Vagina (tissue), 2 donors: Measurements from ENCODE around the gene TPSG1. TPM values are rescaled to one million over a fixed set of nuclear protein-coding genes. Genes with fewer than 3 reads are reported as not detected.

Experiments
- DNase-seq, 2 donors: peaks; one replicate each; pipeline ENCODE4 v3.0.0-alpha.2; 2017; ENCODE audit errors: extremely low spot score in 2 of 2
- H3K27ac ChIP-seq: fragments of 200-600 bp; sonication (generic); one replicate; pipeline ENCODE4 v1.5.1; 2019
- H3K27me3 ChIP-seq: fragments of 200-600 bp; sonication (generic); one replicate; pipeline ENCODE4 v1.5.1; 2019
- H3K36me3 ChIP-seq, 2 donors: fragments of 200-600 bp; sonication (generic); one replicate each; pipeline ENCODE4 v1.5.1; 2017 to 2019
- H3K4me1 ChIP-seq: fragments of 200-600 bp; sonication (generic); one replicate; pipeline ENCODE4 v1.5.1; 2019
- H3K4me3 ChIP-seq, 2 donors: fragments of 200-600 bp; sonication (generic); 1 replicate in 1 of 2; 2 replicates in 1 of 2; pipeline ENCODE4 v1.5.1; 2016 to 2019
- H3K9me3 ChIP-seq: fragments of 200-600 bp; sonication (generic); one replicate; pipeline ENCODE4 v1.5.1; 2019
- POLR2A ChIP-seq, 2 donors: fragments of 450-650 bp; IDR thresholded peaks; one replicate each; pipeline ENCODE4 v1.6.1; 2017; ENCODE audit warnings: antibody characterized with exemption in 2 of 2, mild to moderate bottlenecking in 2 of 2, moderate library complexity in 2 of 2
- POLR2AphosphoS5 ChIP-seq, 2 donors: sonication (generic); formaldehyde crosslinking; IDR thresholded peaks; one replicate each; pipeline ENCODE4 v1.9.0; 2017; ENCODE audit warnings: antibody characterized with exemption in 2 of 2, mild to moderate bottlenecking in 2 of 2, low read depth in 1 of 2; ENCODE audit not compliant: insufficient read depth in 1 of 2
- intact Hi-C: fragments of 100-400 bp; cut with DNase I; formaldehyde crosslinking; loops from one replicate; pipeline ENCODE4 v1.15.1; 2023
- total RNA-seq: library from RNA; depleted of rRNA; stranded (reverse); fragments of >200 nt; gene quantifications from one replicate; pipeline ENCODE4 v1.2.3, GENCODE V29; 2016
- TF ChIP-seq, protein P1 (sequence below), 3 experiments: fragments of 450-650 bp in 2 of 3; fragments of 200-600 bp in 1 of 3; sonication (generic) in 1 of 3; IDR thresholded peaks; one replicate each; pipeline ENCODE4 v1.5.1; 2017 to 2019; ENCODE audit warnings: antibody characterized with exemption in 3 of 3, mild to moderate bottlenecking in 2 of 3, moderate library complexity in 2 of 3

Gene TPSG1
- total RNA-seq, 1 donor from 2014 or later: not detected

- Histone ChIP-seq H3K4me1 (no peaks in the 10 kb centered on the region), H3K27ac (no peak overlapping the region), H3K9me3 (no peaks in the 10 kb centered on the region), H3K36me3 (no peaks in the 10 kb centered on the region), H3K27me3 (no peaks in the 10 kb centered on the region), H3K4me3 (no peak overlapping the region)
- no peak for DNase-seq
- TF ChIP-seq POLR2A (IDR thresholded peaks at IDR 0.05): no peak
- TF ChIP-seq, protein P1, sequence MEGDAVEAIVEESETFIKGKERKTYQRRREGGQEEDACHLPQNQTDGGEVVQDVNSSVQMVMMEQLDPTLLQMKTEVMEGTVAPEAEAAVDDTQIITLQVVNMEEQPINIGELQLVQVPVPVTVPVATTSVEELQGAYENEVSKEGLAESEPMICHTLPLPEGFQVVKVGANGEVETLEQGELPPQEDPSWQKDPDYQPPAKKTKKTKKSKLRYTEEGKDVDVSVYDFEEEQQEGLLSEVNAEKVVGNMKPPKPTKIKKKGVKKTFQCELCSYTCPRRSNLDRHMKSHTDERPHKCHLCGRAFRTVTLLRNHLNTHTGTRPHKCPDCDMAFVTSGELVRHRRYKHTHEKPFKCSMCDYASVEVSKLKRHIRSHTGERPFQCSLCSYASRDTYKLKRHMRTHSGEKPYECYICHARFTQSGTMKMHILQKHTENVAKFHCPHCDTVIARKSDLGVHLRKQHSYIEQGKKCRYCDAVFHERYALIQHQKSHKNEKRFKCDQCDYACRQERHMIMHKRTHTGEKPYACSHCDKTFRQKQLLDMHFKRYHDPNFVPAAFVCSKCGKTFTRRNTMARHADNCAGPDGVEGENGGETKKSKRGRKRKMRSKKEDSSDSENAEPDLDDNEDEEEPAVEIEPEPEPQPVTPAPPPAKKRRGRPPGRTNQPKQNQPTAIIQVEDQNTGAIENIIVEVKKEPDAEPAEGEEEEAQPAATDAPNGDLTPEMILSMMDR (IDR thresholded peaks at IDR 0.05): no peak
- intact Hi-C loops: no loop called here
These were observed 2.3 kb downstream of the TPSG1 start for GRCh38 chr16:1222553-1223354.

DNA sequence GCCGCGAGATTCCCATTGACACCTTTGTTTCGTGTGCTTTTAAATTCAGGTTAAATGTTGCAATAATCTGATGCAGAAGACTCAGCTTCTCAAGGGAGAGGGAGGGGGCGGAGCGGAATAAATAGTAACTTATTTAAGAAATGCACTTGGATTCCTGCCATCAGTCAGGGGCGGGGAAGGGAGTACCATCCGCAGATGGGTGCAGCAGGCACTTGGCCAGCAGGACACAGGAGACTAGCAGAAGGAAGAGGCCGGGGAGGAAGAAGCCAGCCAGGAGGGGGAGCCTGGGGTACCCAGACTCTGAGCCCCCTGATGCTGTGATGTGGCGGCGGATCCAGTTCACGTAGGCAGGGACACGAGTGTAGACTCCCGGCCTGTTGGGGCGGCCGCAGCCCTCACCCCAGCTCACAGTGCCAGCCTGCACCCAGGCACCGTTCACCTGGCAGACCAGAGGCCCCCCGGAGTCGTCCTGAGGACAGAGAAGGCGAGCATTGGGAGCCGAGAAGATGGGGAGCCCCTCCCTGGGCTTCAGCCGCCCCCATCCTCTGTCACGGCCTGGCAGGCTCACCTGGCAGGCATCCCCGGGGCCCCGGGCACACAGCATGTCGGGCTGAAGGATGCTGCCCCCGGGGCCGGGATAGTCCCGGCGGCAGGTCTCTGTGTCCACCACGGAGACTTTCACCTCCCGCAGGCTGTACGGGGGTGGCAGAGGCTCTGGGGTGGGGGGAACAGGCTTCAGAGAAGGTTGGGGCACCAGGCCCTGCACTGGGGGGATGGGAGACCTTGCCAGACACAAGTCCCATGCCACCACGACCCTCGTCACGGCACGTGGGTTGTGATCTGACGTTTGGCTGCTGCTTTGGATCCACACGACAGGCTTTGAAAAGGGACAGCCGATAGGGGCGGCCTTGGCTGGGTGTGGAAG is 3.2 kb downstream of the TPSG1 start:
- Histone ChIP-seq H3K36me3 (no peaks in the 10 kb centered on the region), H3K27ac (no peak overlapping the region), H3K4me1 (no peaks in the 10 kb centered on the region), H3K9me3 (no peaks in the 10 kb centered on the region), H3K27me3 (no peaks in the 10 kb centered on the region), H3K4me3 (no peak overlapping the region)
- no peak for DNase-seq
- TF ChIP-seq POLR2A (IDR thresholded peaks at IDR 0.05) (no peak), POLR2AphosphoS5 (IDR thresholded peaks at IDR 0.05; ENCODE audit: insufficient read depth in 1 of 2, low read depth in 1 of 2) (no peak)
- TF ChIP-seq, protein P1 (IDR thresholded peaks at IDR 0.05): no peak
- intact Hi-C loops: no loop called here

DNA sequence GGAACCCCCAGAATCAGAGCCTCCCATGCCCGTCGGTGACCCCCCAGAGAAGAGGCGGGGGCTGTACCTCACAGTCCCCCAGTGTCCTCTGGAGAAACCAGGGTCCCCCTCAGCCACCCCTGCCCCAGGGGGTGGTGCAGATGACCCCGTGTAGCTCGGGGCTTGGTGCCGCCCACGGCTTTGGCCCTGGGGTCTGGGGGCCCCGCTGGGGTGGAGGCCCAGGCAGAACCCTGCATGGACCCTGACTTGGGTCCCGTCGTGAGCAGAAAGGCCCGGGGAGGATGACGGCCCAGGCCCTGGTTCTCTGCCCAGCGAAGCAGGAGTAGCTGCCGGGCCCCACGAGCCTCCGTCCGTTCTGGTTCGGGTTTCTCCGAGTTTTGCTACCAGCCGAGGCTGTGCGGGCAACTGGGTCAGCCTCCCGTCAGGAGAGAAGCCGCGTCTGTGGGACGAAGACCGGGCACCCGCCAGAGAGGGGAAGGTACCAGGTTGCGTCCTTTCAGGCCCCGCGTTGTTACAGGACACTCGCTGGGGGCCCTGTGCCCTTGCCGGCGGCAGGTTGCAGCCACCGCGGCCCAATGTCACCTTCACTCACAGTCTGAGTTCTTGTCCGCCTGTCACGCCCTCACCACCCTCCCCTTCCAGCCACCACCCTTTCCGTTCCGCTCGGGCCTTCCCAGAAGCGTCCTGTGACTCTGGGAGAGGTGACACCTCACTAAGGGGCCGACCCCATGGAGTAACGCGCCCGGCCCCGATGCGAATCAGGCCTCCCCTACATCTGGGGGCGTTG is 4.0 kb downstream of the TPSG1 start:
- intact Hi-C loops: no loop called here
- no peaks in the 10 kb centered on the region for H3K4me1 ChIP-seq
- no peak overlapping the region for H3K4me3 ChIP-seq
- H3K9me3 ChIP-seq: no peaks in the 10 kb centered on the region
- TF ChIP-seq POLR2A (IDR thresholded peaks at IDR 0.05) (no peak), POLR2AphosphoS5 (IDR thresholded peaks at IDR 0.05; ENCODE audit: insufficient read depth in 1 of 2, low read depth in 1 of 2) (no peak)
- TF ChIP-seq, protein P1 (IDR thresholded peaks at IDR 0.05): no peak
- no peak for DNase-seq
- no peaks in the 10 kb centered on the region for H3K36me3 ChIP-seq
- H3K27me3 ChIP-seq: no peaks in the 10 kb centered on the region
- H3K27ac ChIP-seq: no peak overlapping the region

DNA sequence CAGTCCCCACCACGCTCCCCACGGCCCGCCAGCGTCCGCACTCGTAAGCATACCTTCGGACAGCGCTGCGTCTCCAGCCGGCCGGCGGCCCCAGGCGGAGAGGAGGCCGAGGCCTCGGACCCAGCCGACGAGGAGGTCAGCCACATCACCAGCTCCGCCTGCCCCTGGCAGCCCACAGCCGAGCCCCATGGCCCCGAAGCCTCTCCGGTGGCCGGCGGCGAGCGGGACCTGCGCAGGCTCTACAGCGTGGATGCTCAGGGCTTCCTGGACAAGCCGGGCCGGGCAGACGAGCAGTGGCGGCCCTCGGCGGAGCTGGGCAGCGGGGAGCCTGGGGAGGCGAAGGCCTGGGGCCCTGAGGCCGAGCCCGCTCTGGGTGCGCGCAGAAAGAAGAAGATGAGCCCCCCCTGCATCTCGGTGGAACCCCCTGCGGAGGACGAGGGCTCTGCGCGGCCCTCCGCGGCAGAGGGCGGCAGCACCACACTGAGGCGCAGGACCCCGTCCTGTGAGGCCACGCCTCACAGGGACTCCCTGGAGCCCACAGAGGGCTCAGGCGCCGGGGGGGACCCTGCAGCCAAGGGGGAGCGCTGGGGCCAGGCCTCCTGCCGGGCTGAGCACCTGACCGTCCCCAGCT is 4.9 kb downstream of the TPSG1 start:
- Histone ChIP-seq H3K9me3 (no peaks in the 10 kb centered on the region), H3K4me1 (no peaks in the 10 kb centered on the region), H3K4me3 (no peak overlapping the region), H3K36me3 (no peaks in the 10 kb centered on the region), H3K27me3 (no peaks in the 10 kb centered on the region), H3K27ac (no peak overlapping the region)
- TF ChIP-seq, protein P1 (IDR thresholded peaks at IDR 0.05): no peak
- intact Hi-C loops: no loop called here
- DNase-seq: no peak
